HEK293T (cell line): ENCODE measurements around the gene CTTN.

Experiments used
- ARNT ChIP-seq: fragments of 450-650 bp; IDR thresholded peaks from 2 replicates; pipeline ENCODE4 v1.6.1; 2017; ENCODE audit warnings: mild to moderate bottlenecking
- BHLHE40 ChIP-seq: fragments of 450-650 bp; IDR thresholded peaks from 2 replicates; pipeline ENCODE4 v1.6.1; 2016; ENCODE audit warnings: mild to moderate bottlenecking, moderate library complexity, borderline replicate concordance
- ELF4 ChIP-seq: fragments of 450-650 bp; IDR thresholded peaks from 2 replicates; pipeline ENCODE4 v1.6.1; 2017; ENCODE audit warnings: antibody characterized with exemption
- FOXA1 ChIP-seq: fragments of 450-650 bp; IDR thresholded peaks from 2 replicates; pipeline ENCODE4 v1.6.1; 2016; ENCODE audit warnings: mild to moderate bottlenecking
- FOXM1 ChIP-seq: fragments of 450-650 bp; IDR thresholded peaks from 2 replicates; pipeline ENCODE4 v1.6.1; 2017; ENCODE audit warnings: mild to moderate bottlenecking, borderline replicate concordance
- HDGF ChIP-seq: fragments of 450-650 bp; IDR thresholded peaks from 2 replicates; pipeline ENCODE4 v1.6.1; 2017; ENCODE audit warnings: antibody characterized with exemption, borderline replicate concordance
- LEF1 ChIP-seq: fragments of 450-650 bp; IDR thresholded peaks from 2 replicates; pipeline ENCODE4 v1.6.1; 2017; ENCODE audit warnings: mild to moderate bottlenecking, borderline replicate concordance
- PKNOX1 ChIP-seq: fragments of 450-650 bp; IDR thresholded peaks from 2 replicates; pipeline ENCODE4 v1.6.1; 2016
- SP1 ChIP-seq: fragments of 450-650 bp; IDR thresholded peaks from 2 replicates; pipeline ENCODE4 v1.6.1; 2017

GRCh38 chr11:70433526-70433925, 35.2 kb downstream of the CTTN start:
- TF ChIP-seq PKNOX1 (no peak), FOXA1 (no peak), FOXM1 (no peak), SP1 (no peak), LEF1 (no peak), BHLHE40 (no peak), ARNT (no peak), HDGF (no peak), ELF4 (no peak)
